ENCODE results near the gene TCF25.

DNA sequence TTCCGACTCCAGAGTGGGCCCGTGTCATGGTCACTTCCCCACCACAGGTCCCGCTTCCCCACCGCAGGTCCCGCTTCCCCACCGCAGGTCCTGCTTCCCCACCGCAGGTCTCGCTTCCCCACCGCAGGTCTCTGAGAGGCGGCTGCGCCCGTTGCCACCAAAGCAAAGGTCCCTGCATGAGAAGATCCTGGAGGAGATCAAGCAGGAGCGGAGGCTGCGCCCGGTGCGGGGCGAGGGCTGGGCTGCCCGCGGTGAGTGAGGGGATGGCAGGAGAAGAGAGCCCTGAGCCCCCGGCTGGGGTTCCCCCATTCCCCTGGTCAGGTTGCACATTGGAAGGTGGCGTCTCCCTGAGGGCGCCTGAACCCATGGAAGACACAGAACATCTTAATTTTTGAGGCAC, 17.4 kb upstream of the TCF25 start:
- TF ChIP-seq, protein P1, sequence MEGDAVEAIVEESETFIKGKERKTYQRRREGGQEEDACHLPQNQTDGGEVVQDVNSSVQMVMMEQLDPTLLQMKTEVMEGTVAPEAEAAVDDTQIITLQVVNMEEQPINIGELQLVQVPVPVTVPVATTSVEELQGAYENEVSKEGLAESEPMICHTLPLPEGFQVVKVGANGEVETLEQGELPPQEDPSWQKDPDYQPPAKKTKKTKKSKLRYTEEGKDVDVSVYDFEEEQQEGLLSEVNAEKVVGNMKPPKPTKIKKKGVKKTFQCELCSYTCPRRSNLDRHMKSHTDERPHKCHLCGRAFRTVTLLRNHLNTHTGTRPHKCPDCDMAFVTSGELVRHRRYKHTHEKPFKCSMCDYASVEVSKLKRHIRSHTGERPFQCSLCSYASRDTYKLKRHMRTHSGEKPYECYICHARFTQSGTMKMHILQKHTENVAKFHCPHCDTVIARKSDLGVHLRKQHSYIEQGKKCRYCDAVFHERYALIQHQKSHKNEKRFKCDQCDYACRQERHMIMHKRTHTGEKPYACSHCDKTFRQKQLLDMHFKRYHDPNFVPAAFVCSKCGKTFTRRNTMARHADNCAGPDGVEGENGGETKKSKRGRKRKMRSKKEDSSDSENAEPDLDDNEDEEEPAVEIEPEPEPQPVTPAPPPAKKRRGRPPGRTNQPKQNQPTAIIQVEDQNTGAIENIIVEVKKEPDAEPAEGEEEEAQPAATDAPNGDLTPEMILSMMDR (conservative IDR thresholded peaks at IDR 0.05), result no peak
- no peak for TF ChIP-seq ZFX (IDR thresholded peaks at IDR 0.05)

Data from C4-2B (cell line).